Posterior vena cava (tissue), 2 donors: ENCODE data around the gene SLC25A42. TPM values are rescaled to one million over a fixed set of nuclear protein-coding genes. Genes with fewer than 3 reads are reported as not detected.
"Not testable (repeated sequence)": the region's sequence is repeated elsewhere in the genome, so short reads cannot be mapped to it uniquely, and the experiment has no call there.

Experiments
- DNase-seq: peaks from one replicate; pipeline ENCODE4 v3.0.0-alpha.2; 2020; ENCODE audit warnings: low spot score
- intact Hi-C, 2 donors: fragments of 100-400 bp; cut with DNase I; formaldehyde crosslinking; loops; one replicate each; pipeline versions ENCODE4 v1.14.1 to v1.14.2; 2022 to 2023
- total RNA-seq, 2 donors: library from RNA; stranded (reverse); fragmentation: NEBNext Ultra II Directional; extraction: Animal tissue kit (Norgen Biotek cat#: 25700); gene quantifications; one replicate each; pipeline ENCODE4 v1.2.1, GENCODE V29; 2021
- donor health status: DM: yes; HTN: yes; CAD: no.
- donor health status: DM: yes; HTN: yes; CAD: no.

SLC25A42 gene
- total RNA-seq, 2 donors from 2014 or later = 4.9 to 8.0 TPM

DNA sequence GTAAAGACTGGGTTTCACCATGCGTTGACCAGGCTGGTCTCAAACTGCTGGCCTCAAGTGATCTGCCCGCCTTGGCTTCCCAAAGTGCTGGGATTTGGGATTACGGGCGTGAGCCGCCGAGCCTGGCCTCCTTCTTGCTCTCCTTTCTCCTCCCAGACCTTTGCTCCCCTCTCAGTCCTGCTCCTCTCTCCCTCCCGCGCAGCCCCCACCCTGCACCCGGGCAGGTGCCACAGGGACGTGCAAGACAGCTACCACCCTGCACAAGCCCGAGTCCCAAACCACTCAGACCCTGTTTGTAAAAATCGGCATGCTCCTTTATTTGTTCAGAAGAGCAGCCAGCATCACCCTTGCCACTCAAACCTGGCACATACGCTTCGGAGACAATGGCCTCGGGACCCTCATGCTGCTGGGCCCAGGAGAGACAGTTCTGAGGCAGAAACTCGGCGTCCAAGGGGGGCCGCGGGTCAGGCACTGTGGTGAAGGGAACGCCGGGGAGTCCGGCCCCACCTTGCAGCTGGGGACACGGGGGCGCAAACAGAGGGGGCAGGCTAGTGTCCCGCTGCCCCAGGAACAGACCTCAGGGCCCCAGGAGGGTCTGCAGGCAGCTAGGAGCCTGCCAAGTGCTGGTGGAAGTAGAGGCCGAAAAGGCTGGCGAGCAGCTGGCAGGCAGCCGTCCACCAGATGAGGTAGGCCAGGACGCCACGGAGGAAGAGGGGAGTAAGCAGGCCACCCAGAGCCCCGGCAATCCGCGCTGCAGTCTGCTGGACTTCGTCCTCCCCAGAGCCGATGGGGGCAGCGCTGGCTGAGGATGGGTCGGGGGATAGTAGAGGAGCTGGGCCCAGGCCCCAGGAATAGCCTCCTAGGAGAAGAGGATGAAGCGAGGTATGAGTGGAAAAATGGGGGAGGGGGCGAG is 55.8 kb downstream of the SLC25A42 start:
- intact Hi-C loops = no loop called here

DNA sequence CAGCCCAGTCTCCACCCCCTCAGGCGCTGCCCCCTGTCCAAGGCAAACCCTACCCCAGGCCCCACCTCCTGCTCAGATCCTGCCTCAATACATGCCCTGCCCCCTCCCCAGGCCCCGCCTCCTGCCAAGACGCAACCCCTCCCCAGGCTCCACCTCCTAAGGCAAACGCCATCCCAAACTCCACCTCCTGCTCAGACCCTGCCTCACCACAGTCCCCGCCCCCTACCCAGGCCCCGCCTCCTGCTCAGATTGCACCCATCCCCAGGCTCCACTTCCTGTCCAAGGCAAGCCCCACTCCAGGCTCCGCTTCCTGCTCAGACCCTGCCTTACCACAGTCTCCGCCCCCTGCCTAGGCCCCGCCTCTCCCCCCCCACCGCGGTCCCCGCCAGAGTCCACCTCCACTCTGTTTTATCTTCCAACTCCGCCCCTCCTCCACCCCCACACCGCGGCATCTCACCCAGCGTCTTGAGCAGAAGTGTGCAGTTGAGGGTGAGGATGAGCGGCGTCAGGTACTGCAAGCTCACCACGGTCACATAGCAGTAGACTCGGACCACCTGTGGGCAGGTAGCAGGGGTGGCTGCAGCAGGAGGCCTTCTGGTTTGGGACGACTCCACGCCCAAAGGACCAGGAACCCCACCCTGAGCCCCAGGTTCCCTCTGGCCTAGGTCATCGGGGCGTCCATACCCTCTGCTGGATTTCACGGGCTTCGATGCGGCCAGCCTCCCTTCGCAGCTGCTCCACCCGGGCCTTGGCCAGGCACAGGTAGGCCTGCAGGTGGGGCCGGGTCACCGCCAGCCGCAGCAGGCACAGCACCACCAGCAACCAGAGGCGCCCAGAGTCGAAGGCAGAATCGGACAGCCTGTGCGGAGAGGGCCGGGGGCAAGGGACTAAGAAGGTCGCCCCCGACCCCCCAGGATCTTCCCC is 56.8 kb downstream of the SLC25A42 start:
- intact Hi-C loops = no loop called here
- peak; percentile 91 for DNase-seq

More for the DNA sequence above, 55.8 kb downstream of the SLC25A42 start:
- DNase-seq = no peak

DNA sequence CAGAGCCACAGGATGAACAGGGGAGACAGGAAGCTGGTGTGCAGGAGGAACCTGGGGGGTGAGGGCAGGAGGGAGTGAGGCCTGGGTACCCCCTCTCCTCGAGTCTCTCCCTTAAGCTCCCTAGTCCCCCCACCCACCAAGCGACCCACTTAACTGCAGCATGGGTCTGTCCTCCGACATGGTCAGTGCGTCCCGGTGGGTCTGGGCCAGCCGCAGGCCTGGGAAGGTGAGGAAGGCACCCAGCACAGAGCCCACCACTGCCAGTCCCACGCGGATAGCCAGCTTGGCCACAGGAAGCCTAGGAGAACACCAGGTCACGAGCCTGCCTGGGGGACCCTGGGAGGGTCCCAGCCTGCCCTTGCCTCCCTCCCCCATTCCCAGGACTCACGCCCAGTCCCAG is 57.6 kb downstream of the SLC25A42 start:
- intact Hi-C loops = no loop called here
- DNase-seq = no peak

DNA sequence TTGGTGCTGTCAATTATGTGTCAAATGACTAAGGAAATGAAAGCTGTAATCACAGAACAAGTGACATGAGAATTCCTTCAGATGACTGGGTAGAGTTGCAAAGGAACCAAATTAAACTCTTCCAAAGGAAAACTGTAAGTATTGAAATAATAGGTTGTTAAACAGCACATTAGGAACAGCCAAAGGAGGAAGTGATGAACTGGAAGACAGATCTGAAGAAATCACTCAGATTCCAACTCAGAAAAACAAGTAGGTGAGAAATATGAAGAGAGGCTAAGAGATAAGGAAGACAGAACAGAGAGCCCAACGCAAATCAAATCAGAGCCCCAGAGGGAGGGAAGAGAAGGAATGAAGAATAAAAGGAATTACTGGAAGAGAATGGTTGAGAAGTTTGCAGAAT is 59.1 kb downstream of the SLC25A42 start:
- DNase-seq = no peak
- intact Hi-C loops = no loop called here

DNA sequence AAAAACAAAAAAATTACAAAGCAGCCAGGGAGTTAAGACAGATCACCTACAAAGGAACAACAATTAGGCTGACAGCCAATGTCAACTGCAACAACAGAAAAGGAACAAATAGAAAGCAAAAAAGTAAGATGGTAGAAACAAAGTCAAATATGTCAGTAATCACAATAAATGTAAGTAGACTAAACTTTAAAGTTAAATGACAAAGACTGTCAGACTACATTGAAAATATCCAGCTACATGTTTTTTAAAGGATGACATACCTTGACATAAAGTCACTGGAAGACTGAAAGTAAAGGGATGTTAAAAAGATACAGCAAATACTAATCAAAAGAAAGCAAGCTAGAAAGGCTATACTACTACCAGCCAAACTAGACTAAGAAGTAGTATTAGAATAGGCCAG is 59.6 kb downstream of the SLC25A42 start:
- intact Hi-C loops = no loop called here
- DNase-seq = no peak

DNA sequence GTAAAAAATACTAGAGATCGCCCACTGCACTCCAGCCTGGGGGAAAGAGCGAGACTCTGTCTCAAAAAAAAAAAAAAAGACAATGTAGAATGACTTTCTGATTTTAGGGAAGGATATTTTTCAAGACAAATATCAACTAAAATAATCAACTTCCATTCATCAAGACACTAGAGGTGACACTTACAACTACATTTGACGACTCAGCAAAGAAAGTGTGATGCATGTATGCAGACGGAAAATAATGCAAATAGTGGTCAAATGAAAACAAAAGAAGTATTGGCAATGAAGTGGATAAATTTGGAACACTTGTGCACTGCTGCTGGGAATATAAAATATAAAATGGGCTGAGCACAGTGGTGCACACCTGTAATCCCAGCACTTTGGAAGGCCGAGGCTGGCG is 62.3 kb downstream of the SLC25A42 start:
- intact Hi-C loops = no loop called here
- DNase-seq = no peak

DNA sequence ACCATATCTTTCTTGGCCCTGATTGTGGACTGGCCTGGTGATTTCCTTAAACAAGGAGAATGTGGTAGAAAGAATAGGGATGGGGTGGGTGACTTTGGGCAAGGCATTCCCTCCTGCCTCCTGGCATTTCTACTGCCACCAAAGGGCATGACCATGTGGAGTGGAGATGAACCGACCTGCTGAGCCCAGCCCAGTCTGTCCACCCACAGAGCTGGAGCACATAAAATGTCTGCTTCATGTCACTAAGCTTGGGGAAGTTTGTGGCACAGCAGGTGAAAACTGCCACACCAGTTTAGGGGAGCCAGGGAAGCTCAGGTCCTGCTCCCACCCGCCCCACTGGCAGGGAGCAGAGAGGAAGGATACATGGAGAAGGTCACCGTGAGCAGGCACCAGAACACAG is 68.2 kb downstream of the SLC25A42 start:
- no peak for DNase-seq
- intact Hi-C loops = no loop called here

DNA sequence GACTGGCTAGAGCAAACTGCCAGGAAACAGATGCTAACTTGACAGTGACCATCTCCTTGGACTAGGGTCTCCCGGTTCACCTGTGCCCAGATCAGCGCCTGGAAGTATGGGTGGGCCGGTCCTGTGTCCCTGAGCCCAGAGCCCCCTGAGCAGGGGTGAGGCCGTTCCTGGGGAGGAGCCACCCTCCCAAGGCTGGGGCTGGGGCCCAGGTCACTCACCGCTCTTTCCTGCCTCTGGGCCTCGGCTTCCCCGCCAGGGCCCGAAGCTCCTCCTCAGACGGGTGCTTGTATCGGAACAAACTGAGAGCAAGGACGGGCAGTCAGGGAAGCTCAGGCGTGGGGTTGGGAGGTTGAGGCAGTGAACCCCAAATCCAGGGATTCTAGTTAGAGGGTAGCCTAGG is 69.1 kb downstream of the SLC25A42 start:
- DNase-seq = no peak
- intact Hi-C loops = no loop called here

DNA sequence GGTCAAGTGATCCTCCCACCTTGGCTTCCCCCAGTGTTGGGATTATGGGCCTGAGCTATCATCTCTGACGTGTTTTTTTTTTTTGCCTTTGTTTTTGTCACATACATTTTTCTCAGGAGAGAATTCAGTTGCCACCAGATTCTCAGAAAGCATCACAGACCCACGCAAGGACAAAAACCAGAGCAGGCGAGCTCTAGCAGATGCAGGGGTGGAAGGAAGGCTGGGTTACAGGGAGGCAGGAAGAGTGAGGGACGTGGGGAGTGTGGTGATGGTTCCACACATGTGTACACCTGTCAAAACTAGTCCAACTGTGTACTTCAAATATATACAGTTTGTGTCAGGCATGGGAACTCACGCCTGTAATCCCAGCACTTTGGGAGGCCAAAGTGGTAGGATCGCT is 70.2 kb downstream of the SLC25A42 start:
- DNase-seq = no peak
- intact Hi-C loops = no loop called here

DNA sequence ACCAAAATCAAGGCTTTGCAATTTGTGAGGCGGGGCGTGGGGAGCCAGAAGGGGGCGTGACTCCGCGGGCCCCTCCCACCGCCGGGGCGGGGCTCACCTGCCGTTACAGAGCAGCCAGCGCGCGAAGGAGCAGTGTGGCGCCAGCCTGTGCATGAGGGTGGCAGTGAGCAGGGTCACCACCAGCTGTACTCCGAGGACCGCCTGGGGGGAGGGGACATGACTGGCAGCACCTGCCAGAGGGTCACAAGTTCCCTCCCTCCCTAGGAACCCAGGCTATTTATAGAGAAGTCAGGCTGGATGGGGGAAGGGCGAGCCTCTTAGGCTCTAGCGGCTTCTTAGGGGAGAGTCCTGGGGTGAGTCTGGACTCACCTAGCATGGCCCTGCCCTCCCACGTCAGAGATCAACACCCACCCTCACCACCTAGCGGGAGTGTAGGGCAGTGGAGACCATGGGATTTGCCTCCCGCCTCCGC is 70.9 kb downstream of the SLC25A42 start:
- no peak for DNase-seq
- intact Hi-C loops = loop anchor here (5.0 kb wide), 2 partner anchors 77 to 743 kb away; no protein-coding TSS in a partner anchor

DNA sequence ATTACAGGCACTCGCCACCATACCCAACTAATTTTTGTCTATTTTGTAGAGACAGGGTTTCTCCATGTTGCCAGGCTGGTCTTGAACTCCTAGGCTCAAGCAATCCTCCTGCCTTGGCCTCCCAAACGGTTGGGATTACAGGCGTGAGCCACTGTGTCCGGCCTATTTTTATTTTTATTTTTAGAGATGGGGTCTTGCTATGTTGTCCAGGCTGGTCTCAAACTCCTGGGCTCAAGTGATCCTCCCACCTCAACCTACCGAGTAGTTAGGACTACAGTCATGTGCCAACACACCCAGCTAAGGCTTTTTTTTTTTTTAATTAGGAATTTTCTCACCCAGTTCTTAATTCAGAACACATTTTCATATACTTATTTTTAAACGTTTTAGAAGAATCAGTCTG is 71.9 kb downstream of the SLC25A42 start:
- intact Hi-C loops = loop anchor here (5.0 kb wide), 2 partner anchors 78 to 742 kb away; no protein-coding TSS in a partner anchor
- DNase-seq = not testable (repeated sequence)

DNA sequence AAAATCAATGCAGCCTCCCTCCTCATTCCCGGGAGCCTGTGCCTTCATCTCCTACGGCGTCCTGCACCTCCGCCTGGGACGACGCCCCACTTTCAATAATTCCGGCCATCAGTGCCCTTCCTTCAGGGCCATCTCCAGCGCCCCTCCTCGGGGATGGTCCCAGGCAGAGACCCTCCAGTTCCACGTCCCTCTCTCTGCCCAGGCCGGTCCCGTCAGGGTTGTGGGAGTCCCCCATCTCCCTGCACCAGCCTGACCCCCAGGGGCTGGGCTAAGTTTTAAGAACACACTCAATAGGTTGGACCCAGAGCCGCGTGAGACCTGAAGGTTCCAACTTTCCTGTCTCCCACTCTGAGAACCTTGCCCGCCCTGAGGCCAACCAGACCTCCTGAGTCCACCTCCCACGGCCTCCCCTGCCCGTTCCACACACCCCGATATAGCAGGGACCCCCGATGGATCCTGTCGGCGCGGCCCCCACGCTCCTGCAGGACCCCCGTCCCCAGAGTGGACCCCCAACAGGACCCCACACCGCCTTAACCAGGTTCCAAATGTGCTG is 73.8 kb downstream of the SLC25A42 start:
- no peak for DNase-seq
- intact Hi-C loops = loop anchor here (5.0 kb wide), 2 partner anchors 80 to 740 kb away; no protein-coding TSS in a partner anchor

DNA sequence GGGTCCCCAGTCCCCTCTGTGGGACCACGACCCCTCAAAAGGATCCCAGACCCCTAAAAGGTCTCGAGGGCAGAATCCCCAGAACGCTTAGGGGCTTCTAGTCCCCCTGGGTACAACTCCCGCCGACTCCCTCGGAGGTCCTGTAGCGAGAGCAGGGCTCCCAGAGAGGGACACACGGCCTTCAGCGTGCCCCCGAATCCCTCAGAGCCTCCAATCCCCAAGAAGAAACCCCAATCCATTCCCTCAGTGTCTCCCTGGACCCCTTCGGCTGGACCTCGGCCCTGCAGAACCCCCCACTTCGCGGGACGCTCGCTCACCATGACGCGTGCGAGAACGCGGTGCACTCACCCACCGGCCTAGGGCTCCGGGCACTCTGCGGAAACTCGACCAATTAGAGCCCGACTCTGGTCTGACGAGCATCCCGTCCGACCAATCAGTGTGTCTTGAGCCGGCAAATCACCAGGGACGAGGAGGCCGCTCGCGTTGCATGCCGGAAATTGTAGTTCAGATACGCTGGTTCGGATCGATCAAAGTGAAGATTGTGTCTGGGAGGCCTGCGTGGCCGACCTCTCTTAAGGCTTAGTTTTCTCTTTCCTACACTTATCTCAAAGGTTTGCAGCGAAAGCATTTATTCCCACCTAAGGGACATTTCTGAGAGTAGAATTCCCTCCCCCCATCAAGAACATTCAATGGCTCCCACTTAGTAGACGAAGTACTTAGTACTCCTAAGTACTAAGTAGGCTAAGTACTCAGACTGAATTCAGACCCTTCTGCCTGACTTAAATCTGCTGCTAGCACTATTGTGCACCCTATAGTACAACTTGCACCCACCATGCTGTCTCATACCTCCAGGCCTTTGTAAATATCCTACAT is 74.6 kb downstream of the SLC25A42 start, which contains the start of gene TMEM161A:
Gene TMEM161A, minus strand, starts transcription at position 370 of the 873 bp plus-strand sequence. Its CDS starts 50 bp downstream, at position 320.
- intact Hi-C loops = loop anchor here (5.0 kb wide), 2 partner anchors 81 to 739 kb away; no protein-coding TSS in a partner anchor

DNA sequence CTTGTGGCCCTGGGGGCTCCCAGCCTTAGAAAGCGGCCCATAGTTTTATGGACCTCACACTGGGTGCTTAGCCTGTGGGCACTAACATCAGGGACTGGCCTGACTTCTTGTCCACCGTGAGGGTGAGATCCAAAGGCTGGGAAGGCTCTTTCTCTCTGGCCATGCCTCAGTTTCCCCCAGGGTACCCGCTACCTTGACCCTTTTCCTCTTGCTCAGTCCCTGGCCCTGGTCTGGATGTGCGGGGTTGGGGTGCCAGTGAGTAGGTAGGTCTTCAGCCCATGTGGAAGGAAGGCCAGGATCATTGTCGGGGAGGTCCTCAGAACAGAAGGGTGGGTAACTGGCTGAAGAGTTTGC is 76.1 kb downstream of the SLC25A42 start:
- intact Hi-C loops = loop anchor here (5.0 to 10.0 kb wide), 3 partner anchors 83 to 737 kb away; no protein-coding TSS in a partner anchor
- no peak for DNase-seq

More for the DNA sequence above, 74.6 kb downstream of the SLC25A42 start, which contains the start of gene TMEM161A:
- DNase-seq = peak; percentile 99

DNA sequence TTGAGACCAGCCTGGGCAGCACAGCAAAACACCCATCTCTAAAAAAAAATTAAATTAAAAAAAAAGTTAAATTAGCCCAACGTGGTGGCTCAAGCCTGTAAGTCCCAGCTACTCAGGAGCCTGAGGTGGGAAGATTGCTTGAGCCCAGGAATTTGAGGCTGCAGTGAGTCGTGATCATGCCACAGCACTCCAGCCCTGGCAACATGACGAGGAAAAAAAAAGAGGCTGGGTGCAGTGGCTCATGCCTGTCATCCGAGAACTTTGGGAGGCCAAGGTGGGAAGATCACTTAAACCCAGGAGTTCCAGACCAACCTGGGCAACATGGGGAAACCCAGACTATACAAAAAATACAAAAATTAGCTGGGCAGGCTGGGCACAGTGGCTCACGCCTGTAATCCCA is 76.7 kb downstream of the SLC25A42 start:
- no peak for DNase-seq
- intact Hi-C loops = loop anchor here in 1 of 2 donors (10.0 kb wide), 1 partner anchor 86 kb away; no protein-coding TSS in a partner anchor

DNA sequence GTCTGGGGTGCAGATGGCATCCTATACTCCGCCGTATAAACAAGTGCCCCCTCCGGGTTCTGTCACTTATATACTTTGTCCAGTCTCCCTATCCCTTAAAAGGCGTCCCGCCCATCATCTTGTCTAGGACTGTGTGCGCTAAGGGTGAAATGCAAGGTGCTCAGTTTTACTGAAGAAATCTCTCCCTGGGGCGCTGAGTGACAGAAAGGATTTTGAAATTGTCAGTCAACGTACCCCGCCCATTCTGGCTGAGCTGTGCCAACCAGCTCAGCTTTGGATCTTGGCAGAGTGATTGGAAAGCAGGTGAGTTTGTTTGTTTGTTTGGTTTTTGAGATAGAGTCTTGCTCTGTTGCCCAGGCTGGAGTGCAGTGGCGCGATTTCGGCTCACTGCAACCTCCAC is 78.6 kb downstream of the SLC25A42 start:
- DNase-seq = no peak
- intact Hi-C loops = loop anchor here in 1 of 2 donors (10.0 kb wide), 1 partner anchor 88 kb away; no protein-coding TSS in a partner anchor

DNA sequence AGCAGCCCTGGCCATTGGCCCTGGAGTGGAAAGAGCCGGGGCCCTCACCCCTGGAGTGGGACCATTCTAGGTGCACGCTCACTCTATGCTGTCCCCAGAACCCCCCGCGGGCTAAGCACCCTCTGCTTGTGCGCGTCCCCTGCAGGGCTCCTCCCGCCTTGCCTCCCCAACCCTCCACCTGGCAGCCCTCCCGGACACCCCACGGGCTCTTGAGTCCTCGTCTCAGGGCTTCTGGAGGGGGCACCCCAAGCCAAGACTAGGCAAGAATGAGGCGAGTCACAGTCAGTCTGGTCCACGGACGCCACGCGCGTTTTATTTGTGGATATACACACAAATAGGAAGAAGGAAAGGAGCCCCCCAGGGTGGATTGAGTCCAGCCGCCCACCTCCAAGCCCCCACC is 81.5 kb downstream of the SLC25A42 start:
- no peak for DNase-seq
- intact Hi-C loops = loop anchor here in 1 of 2 donors (10.0 kb wide), 1 partner anchor 90 kb away; no protein-coding TSS in a partner anchor
